Ishikawa (cell line): ENCODE results near the gene PHKG2.

ENCODE experiments used
- CEBPB ChIP-seq: IDR thresholded peaks from 2 replicates; pipeline ENCODE4 v1.6.1; 2012
- CREB1 ChIP-seq: IDR thresholded peaks from 2 replicates; pipeline ENCODE4 v1.6.1; 2012; ENCODE audit warnings: low read depth
- EGR1 ChIP-seq: IDR thresholded peaks from 2 replicates; pipeline ENCODE4 v1.6.1; 2012
- EP300 ChIP-seq: IDR thresholded peaks from 2 replicates; pipeline ENCODE4 v1.6.1; 2012; ENCODE audit warnings: borderline replicate concordance
- FOXM1 ChIP-seq: IDR thresholded peaks from 2 replicates; pipeline ENCODE4 v1.6.1; 2012; ENCODE audit warnings: low read depth, borderline replicate concordance
- MAX ChIP-seq: IDR thresholded peaks from 2 replicates; pipeline ENCODE4 v1.6.1; 2012
- NFIC ChIP-seq: IDR thresholded peaks from 2 replicates; pipeline ENCODE4 v1.6.1; 2012
- RAD21 ChIP-seq: IDR thresholded peaks from 2 replicates; pipeline ENCODE4 v1.6.1; 2012; ENCODE audit warnings: low read depth
- TAF1 ChIP-seq: IDR thresholded peaks from 2 replicates; pipeline ENCODE4 v1.6.1; 2012; ENCODE audit warnings: low read depth, mild to moderate bottlenecking
- TCF12 ChIP-seq: IDR thresholded peaks from 2 replicates; pipeline ENCODE4 v1.6.1; 2012; ENCODE audit warnings: low read depth
- TEAD4 ChIP-seq: IDR thresholded peaks from 2 replicates; pipeline ENCODE4 v1.6.1; 2012
- YY1 ChIP-seq: IDR thresholded peaks from 2 replicates; pipeline ENCODE4 v1.6.1; 2012; ENCODE audit warnings: low read depth
- ZBTB7A ChIP-seq: IDR thresholded peaks from 2 replicates; pipeline ENCODE4 v1.6.1; 2012; ENCODE audit warnings: low read depth
- TF ChIP-seq, protein P1 (sequence below): IDR thresholded peaks from 2 replicates; pipeline ENCODE4 v1.6.1; 2012; ENCODE audit warnings: low read depth, mild to moderate bottlenecking
- TF ChIP-seq, protein P2 (sequence below): IDR thresholded peaks from 2 replicates; pipeline ENCODE4 v1.6.1; 2012

Gene PHKG2

DNA sequence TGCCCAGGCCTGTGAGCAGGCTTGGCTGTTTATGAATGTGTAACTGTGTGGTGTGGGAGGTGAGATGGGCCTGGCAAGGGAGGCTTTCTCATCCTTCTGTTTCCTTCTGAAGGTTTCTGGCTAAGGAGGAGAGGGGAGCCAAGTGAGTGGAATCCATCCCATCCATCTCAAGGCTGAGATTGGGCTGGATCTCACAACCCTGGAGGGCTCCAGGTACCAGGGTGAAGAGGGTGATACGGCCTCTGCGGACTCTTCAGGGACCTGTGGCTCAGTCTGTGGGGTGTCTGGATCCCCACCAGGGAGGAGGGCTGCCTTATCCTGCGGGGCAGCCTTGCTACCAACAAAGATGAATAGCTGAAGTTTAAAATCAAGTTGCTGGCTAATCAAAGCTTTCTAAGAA lies 31.8 kb downstream of the PHKG2 start:
- TF ChIP-seq TAF1 = no peak
- TF ChIP-seq NFIC = no peak
- TF ChIP-seq, protein P1, sequence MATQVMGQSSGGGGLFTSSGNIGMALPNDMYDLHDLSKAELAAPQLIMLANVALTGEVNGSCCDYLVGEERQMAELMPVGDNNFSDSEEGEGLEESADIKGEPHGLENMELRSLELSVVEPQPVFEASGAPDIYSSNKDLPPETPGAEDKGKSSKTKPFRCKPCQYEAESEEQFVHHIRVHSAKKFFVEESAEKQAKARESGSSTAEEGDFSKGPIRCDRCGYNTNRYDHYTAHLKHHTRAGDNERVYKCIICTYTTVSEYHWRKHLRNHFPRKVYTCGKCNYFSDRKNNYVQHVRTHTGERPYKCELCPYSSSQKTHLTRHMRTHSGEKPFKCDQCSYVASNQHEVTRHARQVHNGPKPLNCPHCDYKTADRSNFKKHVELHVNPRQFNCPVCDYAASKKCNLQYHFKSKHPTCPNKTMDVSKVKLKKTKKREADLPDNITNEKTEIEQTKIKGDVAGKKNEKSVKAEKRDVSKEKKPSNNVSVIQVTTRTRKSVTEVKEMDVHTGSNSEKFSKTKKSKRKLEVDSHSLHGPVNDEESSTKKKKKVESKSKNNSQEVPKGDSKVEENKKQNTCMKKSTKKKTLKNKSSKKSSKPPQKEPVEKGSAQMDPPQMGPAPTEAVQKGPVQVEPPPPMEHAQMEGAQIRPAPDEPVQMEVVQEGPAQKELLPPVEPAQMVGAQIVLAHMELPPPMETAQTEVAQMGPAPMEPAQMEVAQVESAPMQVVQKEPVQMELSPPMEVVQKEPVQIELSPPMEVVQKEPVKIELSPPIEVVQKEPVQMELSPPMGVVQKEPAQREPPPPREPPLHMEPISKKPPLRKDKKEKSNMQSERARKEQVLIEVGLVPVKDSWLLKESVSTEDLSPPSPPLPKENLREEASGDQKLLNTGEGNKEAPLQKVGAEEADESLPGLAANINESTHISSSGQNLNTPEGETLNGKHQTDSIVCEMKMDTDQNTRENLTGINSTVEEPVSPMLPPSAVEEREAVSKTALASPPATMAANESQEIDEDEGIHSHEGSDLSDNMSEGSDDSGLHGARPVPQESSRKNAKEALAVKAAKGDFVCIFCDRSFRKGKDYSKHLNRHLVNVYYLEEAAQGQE = no peak
- TF ChIP-seq CREB1 = no peak
- no peak for TF ChIP-seq YY1
- TF ChIP-seq TEAD4 = no peak
- TF ChIP-seq ZBTB7A = no peak
- no peak for TF ChIP-seq TCF12
- TF ChIP-seq EGR1 = no peak
- TF ChIP-seq, protein P2, sequence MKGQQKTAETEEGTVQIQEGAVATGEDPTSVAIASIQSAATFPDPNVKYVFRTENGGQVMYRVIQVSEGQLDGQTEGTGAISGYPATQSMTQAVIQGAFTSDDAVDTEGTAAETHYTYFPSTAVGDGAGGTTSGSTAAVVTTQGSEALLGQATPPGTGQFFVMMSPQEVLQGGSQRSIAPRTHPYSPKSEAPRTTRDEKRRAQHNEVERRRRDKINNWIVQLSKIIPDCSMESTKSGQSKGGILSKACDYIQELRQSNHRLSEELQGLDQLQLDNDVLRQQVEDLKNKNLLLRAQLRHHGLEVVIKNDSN = no peak
- TF ChIP-seq CEBPB = no peak
- no peak for TF ChIP-seq EP300

GRCh38 chr16:30780549-30780948 lies 32.3 kb downstream of the PHKG2 start:
- TF ChIP-seq MAX = no peak
- TF ChIP-seq YY1 = no peak
- no peak for TF ChIP-seq NFIC
- no peak for TF ChIP-seq TEAD4
- TF ChIP-seq, protein P2 = no peak
- no peak for TF ChIP-seq EP300
- TF ChIP-seq FOXM1 = no peak
- no peak for TF ChIP-seq EGR1
- no peak for TF ChIP-seq CEBPB
- TF ChIP-seq CREB1 = no peak
- TF ChIP-seq, protein P1 = no peak
- no peak for TF ChIP-seq ZBTB7A
- TF ChIP-seq TCF12 = no peak
- TF ChIP-seq RAD21 = no peak
- TF ChIP-seq TAF1 = no peak

- no peak for TF ChIP-seq CREB1
These were observed 34.5 kb downstream of the PHKG2 start for GRCh38 chr16:30782486-30783279.

- TF ChIP-seq, protein P1 = no peak
- TF ChIP-seq TEAD4 (no peak), CREB1 (no peak), YY1 (no peak), MAX (no peak), CEBPB (no peak), TCF12 (no peak)
- TF ChIP-seq, protein P2 = no peak
These were observed 35.3 kb downstream of the PHKG2 start for GRCh38 chr16:30783280-30784109.
